ENCODE measurements around the gene FIP1L1.

The FIP1L1 gene

DNA sequence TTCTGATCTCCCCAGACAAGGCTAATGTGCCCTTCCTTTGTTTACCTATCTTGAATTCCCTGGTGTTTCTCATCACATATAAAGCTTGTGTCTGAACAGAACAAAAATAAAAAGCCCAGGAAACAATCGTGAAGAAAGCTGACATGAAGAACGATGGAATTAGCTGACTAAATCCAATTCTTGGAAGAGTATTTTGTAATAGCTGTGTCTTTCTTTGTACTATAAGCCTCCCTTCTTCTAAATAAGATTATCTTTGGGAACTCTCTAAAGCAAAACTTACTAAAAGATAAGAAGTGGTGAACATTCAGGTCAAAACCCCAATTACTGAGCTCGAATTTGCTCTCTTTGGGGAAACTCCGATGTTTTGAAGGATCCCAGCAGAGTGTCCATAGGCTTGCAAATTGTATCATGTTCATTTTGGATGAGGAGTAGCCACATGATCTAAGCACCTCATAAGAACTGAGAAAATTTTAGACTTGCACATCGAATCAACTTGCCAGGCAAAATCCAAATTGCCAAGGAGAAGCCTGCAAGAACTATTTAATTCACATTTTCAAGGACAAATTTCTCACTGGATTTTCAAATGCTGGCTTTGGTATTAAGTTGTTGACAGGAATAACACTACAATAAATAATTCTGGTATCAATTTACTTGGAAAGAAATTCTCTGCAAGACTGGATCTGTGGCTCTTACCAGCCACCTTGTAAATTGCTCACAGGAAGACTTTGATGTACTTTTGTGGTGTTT lies 107.6 kb downstream of the FIP1L1 start:
- Histone ChIP-seq H3K9ac (ENCODE audit: low read length) (no peak overlapping the region), H3K4me2 (ENCODE audit: low read length) (no peak overlapping the region), H3K27me3 (ENCODE audit: insufficient read depth, low read length) (0 out of 2 replicates have a peak, but pooled peaks cover 3% of the 10 kb centered on the region), H3K9me2 (ENCODE audit: low read depth, low read length) (no peaks in the 10 kb centered on the region), H3K4me3 (ENCODE audit: low read depth, low read length, poor library complexity, severe bottlenecking) (no peak overlapping the region), H3K79me2 (ENCODE audit: insufficient read depth, low read length) (no peaks in the 10 kb centered on the region), H3K36me3 (ENCODE audit: insufficient read depth, low read length) (no peaks in the 10 kb centered on the region), H3F3A (ENCODE audit: insufficient read depth, low read length) (no peaks in the 10 kb centered on the region), H2AFZ (ENCODE audit: low read length) (no peak overlapping the region), H4K20me1 (ENCODE audit: insufficient read depth, low read length) (no peaks in the 10 kb centered on the region), H3K27ac (ENCODE audit: low read depth, low read length, poor library complexity, severe bottlenecking) (no peak overlapping the region), H3K9me3 (ENCODE audit: low read length) (no peaks in the 10 kb centered on the region), H3K4me1 (ENCODE audit: insufficient read depth, low read length, severe bottlenecking) (no peaks in the 10 kb centered on the region)
- TF ChIP-seq, protein P1, sequence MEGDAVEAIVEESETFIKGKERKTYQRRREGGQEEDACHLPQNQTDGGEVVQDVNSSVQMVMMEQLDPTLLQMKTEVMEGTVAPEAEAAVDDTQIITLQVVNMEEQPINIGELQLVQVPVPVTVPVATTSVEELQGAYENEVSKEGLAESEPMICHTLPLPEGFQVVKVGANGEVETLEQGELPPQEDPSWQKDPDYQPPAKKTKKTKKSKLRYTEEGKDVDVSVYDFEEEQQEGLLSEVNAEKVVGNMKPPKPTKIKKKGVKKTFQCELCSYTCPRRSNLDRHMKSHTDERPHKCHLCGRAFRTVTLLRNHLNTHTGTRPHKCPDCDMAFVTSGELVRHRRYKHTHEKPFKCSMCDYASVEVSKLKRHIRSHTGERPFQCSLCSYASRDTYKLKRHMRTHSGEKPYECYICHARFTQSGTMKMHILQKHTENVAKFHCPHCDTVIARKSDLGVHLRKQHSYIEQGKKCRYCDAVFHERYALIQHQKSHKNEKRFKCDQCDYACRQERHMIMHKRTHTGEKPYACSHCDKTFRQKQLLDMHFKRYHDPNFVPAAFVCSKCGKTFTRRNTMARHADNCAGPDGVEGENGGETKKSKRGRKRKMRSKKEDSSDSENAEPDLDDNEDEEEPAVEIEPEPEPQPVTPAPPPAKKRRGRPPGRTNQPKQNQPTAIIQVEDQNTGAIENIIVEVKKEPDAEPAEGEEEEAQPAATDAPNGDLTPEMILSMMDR (IDR thresholded peaks at IDR 0.05; ENCODE audit: low read length): no peak
- TF ChIP-seq EZH2 (IDR thresholded peaks at IDR 0.05; ENCODE audit: borderline replicate concordance, low read length): no peak

GRCh38 chr4:53485658-53486040 lies 108.2 kb downstream of the FIP1L1 start:
- Histone ChIP-seq H3K9me3 (ENCODE audit: low read length) (no peaks in the 10 kb centered on the region), H3K79me2 (ENCODE audit: insufficient read depth, low read length) (no peaks in the 10 kb centered on the region), H3K4me1 (ENCODE audit: insufficient read depth, low read length, severe bottlenecking) (no peaks in the 10 kb centered on the region), H3K27ac (ENCODE audit: low read depth, low read length, poor library complexity, severe bottlenecking) (no peak overlapping the region), H3F3A (ENCODE audit: insufficient read depth, low read length) (no peaks in the 10 kb centered on the region), H4K20me1 (ENCODE audit: insufficient read depth, low read length) (no peaks in the 10 kb centered on the region), H2AFZ (ENCODE audit: low read length) (no peak overlapping the region), H3K4me3 (ENCODE audit: low read depth, low read length, poor library complexity, severe bottlenecking) (no peak overlapping the region), H3K9ac (ENCODE audit: low read length) (no peak overlapping the region), H3K4me2 (ENCODE audit: low read length) (no peak overlapping the region), H3K36me3 (ENCODE audit: insufficient read depth, low read length) (no peaks in the 10 kb centered on the region), H3K9me2 (ENCODE audit: low read depth, low read length) (no peaks in the 10 kb centered on the region), H3K27me3 (ENCODE audit: insufficient read depth, low read length) (0 out of 2 replicates have a peak, but pooled peaks cover 3% of the 10 kb centered on the region)
- TF ChIP-seq, protein P1 (IDR thresholded peaks at IDR 0.05; ENCODE audit: low read length): no peak
- no peak for TF ChIP-seq EZH2 (IDR thresholded peaks at IDR 0.05; ENCODE audit: borderline replicate concordance, low read length)

GRCh38 chr4:53487766-53488165 lies 110.3 kb downstream of the FIP1L1 start:
- Histone ChIP-seq H3K27ac (ENCODE audit: low read depth, low read length, poor library complexity, severe bottlenecking) (no peak overlapping the region), H3F3A (ENCODE audit: insufficient read depth, low read length) (no peaks in the 10 kb centered on the region), H3K4me2 (ENCODE audit: low read length) (no peak overlapping the region), H3K4me1 (ENCODE audit: insufficient read depth, low read length, severe bottlenecking) (no peaks in the 10 kb centered on the region), H3K79me2 (ENCODE audit: insufficient read depth, low read length) (no peaks in the 10 kb centered on the region), H4K20me1 (ENCODE audit: insufficient read depth, low read length) (no peaks in the 10 kb centered on the region), H2AFZ (ENCODE audit: low read length) (no peak overlapping the region), H3K36me3 (ENCODE audit: insufficient read depth, low read length) (no peaks in the 10 kb centered on the region), H3K27me3 (ENCODE audit: insufficient read depth, low read length) (0 out of 2 replicates have a peak, but pooled peaks cover 3% of the 10 kb centered on the region), H3K9ac (ENCODE audit: low read length) (no peak overlapping the region), H3K9me3 (ENCODE audit: low read length) (no peaks in the 10 kb centered on the region), H3K4me3 (ENCODE audit: low read depth, low read length, poor library complexity, severe bottlenecking) (no peak overlapping the region), H3K9me2 (ENCODE audit: low read depth, low read length) (no peaks in the 10 kb centered on the region)
- TF ChIP-seq, protein P1 (IDR thresholded peaks at IDR 0.05; ENCODE audit: low read length): no peak

Measured in OCI-LY1 (cell line).